Right lung (tissue), 5 donors: Measurements from ENCODE around the gene BET1. TPM values are rescaled to one million over a fixed set of nuclear protein-coding genes. Genes with fewer than 3 reads are reported as not detected.

Experiments used
- DNase-seq, 2 donors: peaks; one replicate each; pipeline ENCODE4 v3.0.0-alpha.2; 2013
- polyA plus RNA-seq, 5 donors: library from polyadenylated mRNA; unstranded; fragments of 120-200 nt; gene quantifications; one replicate each; pipeline versions ENCODE4 v1.2.1 to v1.2.3, GENCODE V29; 2013; ENCODE audit warnings: inconsistent platforms in 1 of 5, low replicate concordance in 1 of 5; ENCODE audit not compliant: insufficient read length in 5 of 5, insufficient read depth in 1 of 5

BET1 gene
- polyA plus RNA-seq, 5 donors = 38.6 to 48.7 (median 47.9) TPM

DNA sequence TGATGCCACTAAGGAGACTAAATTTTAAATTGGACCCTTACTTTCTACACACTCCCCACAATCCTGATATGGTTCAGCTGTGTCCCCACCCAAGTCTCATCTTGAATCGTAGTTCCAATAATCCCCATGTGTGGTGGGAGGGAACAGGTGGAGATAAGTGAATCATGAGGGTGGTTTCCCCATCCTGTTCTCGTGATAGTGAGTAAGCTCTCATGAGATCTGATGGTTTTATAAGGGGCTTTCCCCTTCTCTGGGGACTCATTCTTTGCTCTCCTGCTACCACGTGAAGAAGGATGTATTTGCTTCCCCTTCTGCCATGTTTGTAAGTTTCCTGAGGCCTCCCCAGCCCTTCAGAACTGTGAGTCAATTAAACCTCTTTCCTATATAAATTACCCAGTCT is 18.4 kb upstream of the BET1 start:
- DNase-seq = no peak

DNA sequence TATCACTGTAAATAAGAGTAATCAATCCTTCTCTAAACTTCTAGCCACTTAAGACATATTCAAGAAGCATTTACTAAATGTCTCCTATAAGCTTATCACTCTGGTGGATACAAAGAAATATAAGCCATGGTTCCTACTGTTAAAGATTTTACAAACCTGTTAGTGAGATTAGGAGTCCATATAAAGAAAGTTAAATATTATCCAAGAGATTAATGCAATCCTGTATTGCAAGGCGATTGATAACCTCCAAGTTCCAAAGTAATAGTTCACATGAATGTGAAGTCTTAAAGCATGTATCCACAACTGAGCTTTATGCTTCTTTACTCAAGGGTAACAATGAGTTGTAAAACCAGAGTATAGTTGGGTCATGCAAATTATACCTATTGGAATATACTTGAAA is 12.6 kb upstream of the BET1 start:
- no peak for DNase-seq

DNA sequence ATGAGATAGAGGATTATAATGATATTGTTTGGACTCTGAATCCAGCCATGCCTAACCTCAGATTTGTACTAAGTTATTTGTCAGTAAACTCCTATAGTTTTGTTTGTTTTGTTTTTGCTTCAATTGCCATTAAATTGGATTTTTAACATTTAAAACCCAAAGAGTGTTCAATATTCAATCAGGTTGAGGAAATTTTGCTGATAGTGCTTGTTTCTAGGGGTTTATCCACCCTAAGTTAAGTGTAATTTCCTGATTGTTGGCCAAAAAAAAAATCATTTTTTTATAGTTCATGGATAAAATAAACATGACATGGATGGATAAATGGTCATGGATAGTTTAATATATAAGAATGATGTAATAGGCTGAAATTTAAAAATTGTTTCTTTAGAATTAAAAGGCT is 11.4 kb upstream of the BET1 start:
- no peak for DNase-seq

- DNase-seq = no peak
Measured at GRCh38 chr7:94012746-94013145, 8.6 kb upstream of the BET1 start.

- DNase-seq = no peak
Measured at GRCh38 chr7:94011714-94012353, 7.7 kb upstream of the BET1 start.

DNA sequence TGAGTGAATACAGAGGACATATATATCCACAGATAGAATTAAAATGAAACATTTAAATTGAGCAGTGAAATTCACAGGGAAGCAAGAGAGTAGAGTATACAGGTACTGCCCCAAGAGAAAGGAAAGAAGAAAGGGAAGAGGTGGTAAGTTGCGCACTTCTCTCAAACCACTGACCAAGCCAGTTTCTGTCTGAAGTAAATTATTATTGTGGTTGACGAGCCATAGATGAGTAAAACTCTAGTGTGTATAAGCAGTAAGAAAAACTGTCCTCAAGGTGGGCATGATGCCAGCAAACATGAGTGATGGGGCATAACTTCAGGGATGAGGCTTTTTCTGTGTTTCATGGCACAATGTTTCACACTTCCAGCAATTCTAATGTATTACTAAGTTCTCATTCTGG is 4.4 kb upstream of the BET1 start:
- no peak for DNase-seq

DNA sequence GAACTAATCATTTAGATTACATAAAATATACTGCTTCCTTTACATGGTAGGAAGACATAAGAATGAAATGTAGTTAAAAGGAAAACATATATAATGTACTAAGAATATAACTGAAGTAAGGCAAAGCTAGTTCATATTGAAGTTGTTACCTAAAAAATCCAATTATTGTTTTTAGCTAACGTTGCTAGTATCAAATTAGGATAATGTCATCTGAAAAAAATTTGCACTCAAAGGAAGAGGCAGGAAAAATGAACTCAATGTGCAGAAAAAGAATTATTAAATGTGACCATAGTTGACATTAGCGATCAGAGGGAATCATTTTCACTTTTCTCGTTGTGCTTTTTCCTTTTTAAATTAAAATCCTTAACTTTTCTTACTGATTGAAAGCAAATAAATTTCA is 1.6 kb upstream of the BET1 start:
- no peak for DNase-seq

GRCh38 chr7:94003446-94004023 is 620 bp downstream of the BET1 start:
- no peak for DNase-seq

DNA sequence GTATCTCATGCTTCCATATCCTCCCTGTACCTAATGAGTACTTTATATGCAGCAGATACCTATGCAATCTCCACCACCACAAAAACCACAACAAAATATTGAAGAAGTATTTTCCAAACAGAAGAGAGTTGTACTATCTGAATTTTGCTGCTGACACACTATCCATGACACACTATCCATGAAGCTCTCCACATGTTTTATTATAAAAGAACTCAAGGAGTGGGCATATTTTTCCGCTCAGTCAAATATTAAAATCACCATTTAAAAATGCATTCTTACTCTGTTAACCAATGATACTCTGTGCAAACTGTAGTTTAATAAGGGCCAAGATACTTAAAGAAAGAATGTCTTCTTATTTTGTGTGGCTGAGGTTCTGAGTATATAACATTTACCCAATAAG is 2.8 kb downstream of the BET1 start:
- DNase-seq = no peak

DNA sequence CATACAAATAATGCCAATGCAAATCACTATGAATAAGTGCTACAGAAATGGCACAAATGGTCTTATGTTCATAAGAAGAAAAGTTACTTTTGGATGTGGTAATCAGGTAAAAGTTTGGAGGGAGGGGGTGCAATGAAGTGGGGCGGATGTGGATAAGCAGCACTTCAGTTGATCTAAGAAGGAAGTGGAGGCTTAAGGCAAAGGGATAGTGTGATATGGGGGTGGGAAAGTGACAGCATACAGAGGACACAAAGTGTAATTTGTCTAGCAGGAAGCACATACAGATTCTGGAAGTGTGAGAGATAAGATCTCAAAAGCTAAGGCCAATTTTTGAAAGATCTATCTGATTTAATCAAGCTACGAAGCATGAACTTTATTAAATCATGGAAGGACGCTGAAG is 6.3 kb downstream of the BET1 start:
- no peak for DNase-seq

DNA sequence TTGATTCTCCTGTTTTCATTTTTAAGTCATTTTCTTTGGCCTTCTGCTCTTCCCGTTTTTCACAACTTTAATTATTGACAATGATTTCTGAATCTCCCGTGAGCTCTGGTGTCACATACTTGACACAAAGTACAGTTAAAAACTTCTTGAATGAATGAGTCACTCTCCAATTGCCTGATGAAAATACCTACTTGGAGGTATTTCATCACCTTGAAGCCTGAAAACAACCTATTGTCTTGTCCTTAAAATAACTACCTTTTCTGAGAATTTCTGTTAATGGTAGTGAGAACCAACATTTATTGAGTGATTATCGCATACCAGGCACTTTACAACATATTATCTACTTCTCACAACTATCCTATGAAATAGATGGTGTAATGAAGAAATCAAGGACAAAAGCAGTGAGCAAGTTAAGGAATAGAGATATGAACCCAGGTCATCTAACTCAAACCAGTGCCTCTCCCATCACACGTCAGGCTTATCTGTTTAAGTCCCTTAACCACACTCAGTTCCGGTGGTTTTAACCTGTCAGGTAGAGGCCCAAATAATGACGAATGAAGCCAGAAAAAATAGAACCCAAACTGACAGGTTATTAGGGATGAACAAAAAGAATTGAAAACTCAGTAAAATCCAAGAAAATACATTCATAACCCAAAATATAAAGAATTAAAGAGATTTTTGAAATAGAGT is 11.6 kb downstream of the BET1 start:
- DNase-seq = no peak

GRCh38 chr7:93987297-93987696 is 16.9 kb downstream of the BET1 start:
- no peak for DNase-seq

DNA sequence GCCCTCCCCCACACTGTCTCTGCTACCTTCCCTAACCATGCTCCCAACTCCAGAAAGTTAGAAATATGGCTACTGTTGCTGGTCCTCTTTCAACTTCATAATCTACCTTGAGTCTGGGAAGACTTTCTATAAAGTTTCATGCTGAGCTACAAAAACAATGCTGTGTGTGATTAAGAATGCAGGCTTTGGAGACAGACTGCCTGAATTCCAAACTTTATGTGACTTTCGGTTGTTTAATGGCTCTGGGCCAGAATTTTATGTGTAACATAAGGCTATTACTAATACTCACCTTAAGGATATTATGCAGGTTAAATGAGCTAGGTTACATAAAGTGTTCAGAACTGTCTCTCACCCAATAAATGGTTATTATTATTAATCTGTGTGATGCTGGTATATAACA is 19.1 kb downstream of the BET1 start:
- DNase-seq = no peak

DNA sequence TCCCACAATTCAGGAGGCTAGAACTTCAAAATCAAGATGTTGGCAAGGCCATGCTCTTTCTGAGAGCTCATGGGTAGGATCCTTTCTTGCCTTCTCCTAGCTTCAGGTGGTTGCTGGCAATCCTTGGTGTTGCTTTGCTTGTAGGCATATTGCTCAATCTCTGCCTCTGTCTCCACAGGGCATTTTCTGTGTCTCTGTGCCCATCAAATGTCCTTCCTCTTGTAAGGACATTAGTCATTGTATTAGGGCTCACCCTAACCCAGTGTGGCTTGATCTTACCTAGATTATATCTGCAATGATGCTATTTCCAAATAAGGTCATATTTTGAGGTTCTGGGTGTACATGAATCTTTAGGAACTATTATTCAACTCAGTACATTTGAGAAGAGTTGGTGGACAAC is 20.1 kb downstream of the BET1 start:
- DNase-seq = no peak

DNA sequence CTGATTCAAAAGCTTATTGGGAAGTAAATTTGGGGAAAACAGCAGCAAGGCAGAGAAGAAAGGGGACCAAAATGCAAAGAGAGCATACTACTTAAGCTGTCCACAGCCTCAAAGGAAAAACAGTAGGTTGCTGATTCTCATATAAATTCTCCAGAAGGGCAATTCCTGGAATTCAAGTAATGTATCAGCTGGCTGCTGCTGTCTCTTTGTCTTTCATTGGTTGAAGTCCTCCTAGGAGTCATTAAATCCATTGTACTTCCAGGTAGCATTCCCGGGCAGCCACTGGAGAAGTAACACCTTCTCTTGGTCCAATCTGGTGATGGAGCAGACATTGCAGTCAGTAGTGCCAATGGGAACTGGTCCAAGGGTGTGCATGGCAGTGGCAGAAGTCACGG is 22.7 kb downstream of the BET1 start:
- no peak for DNase-seq

GRCh38 chr7:93980744-93981479 is 23.2 kb downstream of the BET1 start:
- no peak for DNase-seq

- DNase-seq = no peak
Measured at GRCh38 chr7:93977211-93977950, 26.8 kb downstream of the BET1 start.

GRCh38 chr7:93973134-93973533 is 31.0 kb downstream of the BET1 start:
- DNase-seq = no peak

DNA sequence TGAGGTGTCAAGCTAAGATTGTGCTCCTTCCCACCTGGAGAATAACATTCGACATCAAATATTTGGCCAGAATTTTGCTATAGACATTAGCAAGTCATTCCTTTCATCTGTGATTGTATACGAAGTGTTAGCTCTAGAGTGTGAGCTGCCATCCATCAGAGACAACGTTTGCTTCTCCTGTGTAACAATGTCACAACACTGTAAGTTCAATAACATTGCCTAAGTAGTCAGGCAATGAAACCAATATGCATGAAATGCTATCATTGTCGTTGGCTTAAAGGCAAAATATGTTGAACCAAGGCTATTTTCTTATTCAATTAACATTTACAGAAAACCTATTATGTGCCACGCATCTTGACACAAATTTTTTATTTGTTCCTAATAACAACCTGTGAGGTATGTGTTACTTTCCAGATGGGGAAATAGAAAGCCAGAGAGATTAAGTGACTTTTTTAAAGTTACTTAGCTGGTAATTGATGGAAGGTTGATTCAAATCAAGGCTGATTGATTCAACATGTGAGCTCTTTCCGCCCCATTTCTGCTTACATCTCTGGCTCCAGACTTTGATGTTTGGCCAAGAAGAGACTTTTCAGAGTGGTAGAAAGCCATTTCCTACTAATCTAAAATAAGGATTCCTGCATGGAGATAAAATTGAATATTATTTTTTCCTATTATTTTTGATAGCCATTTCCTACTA is 32.0 kb downstream of the BET1 start:
- DNase-seq = no peak

DNA sequence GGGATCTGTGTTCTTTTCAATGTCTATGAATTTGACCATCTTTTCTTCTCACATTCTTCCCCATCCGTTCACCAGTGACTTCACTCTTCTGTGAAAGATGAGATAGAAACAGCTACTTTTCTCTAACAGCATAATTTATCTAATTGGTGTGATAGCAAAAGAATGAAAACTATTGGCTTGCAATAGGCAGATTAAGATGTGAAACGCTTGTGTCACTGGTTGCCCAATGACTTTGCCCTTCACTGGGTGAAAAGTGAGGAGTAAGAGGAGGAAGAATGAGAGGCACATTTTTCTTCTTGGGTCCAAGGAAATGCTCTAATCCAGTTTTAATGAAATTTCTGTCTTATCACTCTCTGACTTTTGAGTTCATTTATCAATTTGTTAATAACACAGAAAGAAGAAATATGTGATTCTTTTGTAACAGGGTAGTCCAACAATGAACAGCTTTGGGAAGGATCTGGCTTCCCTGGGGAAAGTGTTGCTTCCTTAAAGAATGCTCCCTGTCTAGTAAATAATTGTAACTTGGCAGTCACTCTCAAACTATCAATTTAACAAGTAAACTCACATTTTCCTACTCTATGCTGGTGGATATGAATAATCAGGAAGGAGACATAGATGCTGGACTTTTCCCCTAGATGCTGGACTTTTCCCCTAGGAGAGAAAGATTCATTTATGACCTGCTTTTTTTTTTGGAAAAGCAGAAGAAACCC is 35.1 kb downstream of the BET1 start:
- DNase-seq = no peak

DNA sequence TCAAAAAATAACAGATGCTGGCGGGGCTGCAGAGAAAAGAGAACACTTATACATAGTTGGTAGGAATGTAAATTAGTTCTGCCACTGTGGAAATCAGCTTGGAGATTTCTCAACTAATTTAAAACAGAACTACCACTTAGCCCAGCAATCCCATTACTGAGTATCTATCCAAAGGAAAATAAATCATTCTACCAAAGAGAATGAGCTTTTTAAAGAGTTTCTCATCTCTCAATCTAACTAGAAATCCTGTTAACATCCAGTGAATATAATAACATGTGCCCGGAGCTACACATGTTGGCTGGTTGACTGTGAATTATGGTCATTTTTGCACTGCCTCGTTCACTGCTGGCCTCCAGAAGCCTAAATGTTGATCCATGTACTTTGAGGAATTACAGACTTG is 39.3 kb downstream of the BET1 start:
- DNase-seq = no peak
